WTC11 (cell line): ENCODE measurements around the gene SLC35F1.

Experiments used
- ATF3 ChIP-seq: sonication (generic); formaldehyde crosslinking; conservative IDR thresholded peaks from 2 replicates; pipeline ENCODE4 v1.8.1; 2022; ENCODE audit warnings: mild to moderate bottlenecking, missing genetic modification reagents
- CTCF ChIP-seq: fragments of 200-600 bp; IDR thresholded peaks from 2 replicates; pipeline ENCODE4 v1.8.0; 2022; ENCODE audit warnings: antibody characterized with exemption
- ELF4 ChIP-seq: sonication (generic); formaldehyde crosslinking; IDR thresholded peaks from 2 replicates; pipeline ENCODE4 v1.8.1; 2022; ENCODE audit warnings: low read depth, mild to moderate bottlenecking, moderate library complexity, missing genetic modification reagents
- KAT7 ChIP-seq: sonication (generic); formaldehyde crosslinking; IDR thresholded peaks from 2 replicates; pipeline ENCODE4 v1.8.1; 2023; ENCODE audit warnings: missing genetic modification reagents, mild to moderate bottlenecking, borderline replicate concordance
- NFE2L1 ChIP-seq: sonication (generic); formaldehyde crosslinking; IDR thresholded peaks from 2 replicates; pipeline ENCODE4 v1.8.1; 2023; ENCODE audit warnings: missing genetic modification reagents
- NR2C2 ChIP-seq: sonication (generic); formaldehyde crosslinking; IDR thresholded peaks from 2 replicates; pipeline ENCODE4 v1.8.0; 2022; ENCODE audit warnings: mild to moderate bottlenecking, missing genetic modification reagents
- TF ChIP-seq, protein P1 (sequence below): sonication (generic); formaldehyde crosslinking; IDR thresholded peaks from 2 replicates; pipeline ENCODE4 v1.8.0; 2022; ENCODE audit warnings: mild to moderate bottlenecking, missing genetic modification reagents
- TF ChIP-seq, protein P2 (sequence below): sonication (generic); formaldehyde crosslinking; IDR thresholded peaks from 2 replicates; pipeline ENCODE4 v1.8.1; 2022; ENCODE audit warnings: mild to moderate bottlenecking, moderate library complexity, missing genetic modification reagents

DNA sequence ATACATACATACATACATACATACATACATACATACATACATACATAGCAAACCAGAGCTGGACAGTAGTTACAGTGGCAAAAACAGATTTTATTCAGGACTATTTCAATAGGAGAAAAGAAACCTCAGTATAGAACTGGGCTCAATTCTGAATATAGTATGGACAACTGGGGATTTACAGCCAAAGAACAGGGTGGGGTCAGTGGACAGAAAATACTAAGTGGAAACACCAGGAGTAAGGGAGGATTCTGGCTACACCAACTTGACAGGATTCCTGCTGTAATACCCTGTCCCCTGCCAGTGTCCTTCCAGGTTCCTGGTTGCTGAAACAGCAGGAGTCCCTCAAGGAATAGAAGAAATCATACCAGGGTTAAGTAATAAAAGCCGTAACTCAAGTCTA is 293.1 kb downstream of the SLC35F1 start:
- TF ChIP-seq NFE2L1 (CRISPR knock-in tag): no peak
- TF ChIP-seq CTCF: no peak
- no peak for TF ChIP-seq ATF3 (CRISPR knock-in tag)
- TF ChIP-seq, protein P1, sequence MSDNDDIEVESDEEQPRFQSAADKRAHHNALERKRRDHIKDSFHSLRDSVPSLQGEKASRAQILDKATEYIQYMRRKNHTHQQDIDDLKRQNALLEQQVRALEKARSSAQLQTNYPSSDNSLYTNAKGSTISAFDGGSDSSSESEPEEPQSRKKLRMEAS (CRISPR knock-in tag): no peak
- TF ChIP-seq, protein P2, sequence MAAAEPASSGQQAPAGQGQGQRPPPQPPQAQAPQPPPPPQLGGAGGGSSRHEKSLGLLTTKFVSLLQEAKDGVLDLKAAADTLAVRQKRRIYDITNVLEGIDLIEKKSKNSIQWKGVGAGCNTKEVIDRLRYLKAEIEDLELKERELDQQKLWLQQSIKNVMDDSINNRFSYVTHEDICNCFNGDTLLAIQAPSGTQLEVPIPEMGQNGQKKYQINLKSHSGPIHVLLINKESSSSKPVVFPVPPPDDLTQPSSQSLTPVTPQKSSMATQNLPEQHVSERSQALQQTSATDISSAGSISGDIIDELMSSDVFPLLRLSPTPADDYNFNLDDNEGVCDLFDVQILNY (CRISPR knock-in tag): no peak
- TF ChIP-seq NR2C2: no peak
- no peak for TF ChIP-seq ELF4 (CRISPR knock-in tag)
- no peak for TF ChIP-seq KAT7 (CRISPR knock-in tag)
